Measurements from ENCODE around the gene FLNC.

Gene FLNC

DNA sequence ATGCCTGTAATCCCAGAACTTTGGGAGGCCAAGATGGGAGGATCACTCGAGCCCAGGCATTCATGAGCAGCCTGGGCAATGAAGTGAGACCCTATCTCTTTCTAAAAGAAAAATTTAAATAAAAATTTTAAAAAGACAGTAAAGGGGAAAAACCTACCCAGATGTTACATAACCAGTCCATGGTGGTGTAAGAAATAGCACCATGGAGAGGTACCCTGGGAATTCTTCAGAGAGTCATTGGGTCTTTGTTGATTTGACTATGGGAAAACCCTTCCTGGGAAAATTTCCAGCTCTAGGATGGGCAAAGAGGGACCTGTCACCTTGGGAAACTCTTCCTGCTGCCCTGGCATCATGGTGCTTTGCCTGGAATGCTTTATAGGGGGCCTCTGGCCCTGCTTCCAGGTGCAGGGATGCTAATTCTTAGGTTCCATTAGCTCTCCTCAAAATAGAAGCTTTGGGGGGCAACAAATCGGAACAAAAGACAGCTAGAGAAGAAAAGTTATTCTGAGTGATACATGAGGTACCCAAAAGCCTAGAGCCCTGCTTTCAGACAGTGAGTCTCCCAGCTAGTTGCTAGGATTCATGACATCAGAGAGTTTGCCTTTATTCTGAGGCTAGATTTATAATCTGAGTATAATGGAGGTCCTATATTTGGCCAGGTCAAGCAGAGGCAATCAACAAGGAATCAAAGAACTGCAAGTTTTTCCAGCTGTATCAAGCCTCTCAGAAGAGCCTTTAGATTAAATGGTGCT lies 28.4 kb upstream of the FLNC start:
- DNase-seq: no peak

DNA sequence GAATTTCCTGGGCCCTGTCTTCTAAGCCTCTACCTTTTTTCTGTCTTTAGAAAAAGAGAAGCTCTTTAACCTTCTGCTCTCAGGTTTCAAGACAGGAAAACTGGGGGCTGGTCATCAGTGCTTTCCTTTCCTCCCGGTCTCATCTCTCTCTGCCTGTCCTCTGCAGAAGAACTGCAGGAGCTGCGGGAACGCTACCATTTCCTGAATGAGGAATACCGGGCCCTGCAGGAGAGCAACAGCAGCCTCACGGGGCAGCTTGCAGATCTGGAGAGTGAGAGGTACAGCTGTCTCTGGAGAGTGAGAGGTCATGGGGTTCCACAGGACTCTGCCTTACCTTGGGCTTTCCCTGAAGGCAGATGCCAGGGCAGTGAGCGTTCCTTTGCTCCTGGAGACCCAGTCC lies 25.7 kb upstream of the FLNC start:
- no peak for DNase-seq

DNA sequence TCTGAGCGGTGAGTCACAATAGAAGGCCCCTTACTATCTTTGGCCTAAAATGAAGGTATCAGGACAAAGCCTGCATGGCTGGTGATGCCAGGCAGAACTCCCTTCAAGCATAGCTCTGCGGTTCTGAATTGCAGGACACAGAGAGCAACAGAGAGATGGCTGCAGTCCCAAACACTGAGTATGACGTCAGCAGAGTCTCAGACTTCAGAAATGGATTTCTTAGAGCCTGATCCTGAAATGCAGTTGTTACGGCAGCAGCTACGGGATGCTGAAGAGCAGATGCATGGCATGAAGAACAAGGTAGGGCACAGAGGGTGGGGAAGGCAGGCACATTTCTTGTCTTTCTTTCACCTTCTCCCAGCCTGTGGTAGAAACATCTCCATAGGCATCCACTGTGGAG lies 25.0 kb upstream of the FLNC start:
- no peak for DNase-seq

DNA sequence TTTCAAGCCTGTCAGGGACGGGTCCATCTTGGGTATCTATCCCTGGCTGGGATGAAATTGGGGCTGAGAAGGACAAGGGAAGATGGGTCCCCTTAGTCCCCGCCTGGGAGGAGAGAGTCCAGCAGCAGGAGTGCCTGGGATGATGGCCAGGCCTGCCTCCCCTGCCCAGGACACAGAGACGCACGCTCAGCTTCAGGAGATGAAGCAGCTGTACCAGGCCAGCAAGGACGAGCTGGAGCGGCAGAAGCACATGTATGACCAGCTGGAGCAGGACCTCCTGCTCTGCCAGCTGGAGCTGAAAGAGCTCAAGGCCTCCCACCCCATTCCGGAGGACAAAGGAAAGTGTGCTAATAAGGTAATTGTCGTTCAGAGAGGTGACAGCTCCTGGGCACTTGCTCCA lies 23.0 kb upstream of the FLNC start:
- DNase-seq: no peak

DNA sequence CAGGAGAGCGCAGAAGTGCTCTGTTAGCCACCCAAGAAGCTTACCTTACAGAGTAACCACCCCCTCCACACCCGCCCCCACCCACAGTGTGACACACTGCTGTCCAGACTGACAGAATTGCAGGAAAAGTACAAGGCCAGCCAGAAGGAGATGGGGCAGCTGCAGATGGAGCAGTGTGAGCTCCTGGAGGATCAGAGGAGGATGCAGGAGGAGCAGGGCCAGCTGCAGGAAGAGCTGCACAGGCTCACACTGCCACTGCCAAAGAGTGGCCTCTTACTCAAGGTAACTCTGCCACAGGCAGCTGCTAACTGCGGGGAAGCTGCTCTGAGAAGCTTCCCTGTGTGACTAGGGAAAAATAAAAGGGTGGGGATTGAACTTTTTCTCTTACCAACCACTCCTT lies 20.8 kb upstream of the FLNC start:
- DNase-seq: no peak

DNA sequence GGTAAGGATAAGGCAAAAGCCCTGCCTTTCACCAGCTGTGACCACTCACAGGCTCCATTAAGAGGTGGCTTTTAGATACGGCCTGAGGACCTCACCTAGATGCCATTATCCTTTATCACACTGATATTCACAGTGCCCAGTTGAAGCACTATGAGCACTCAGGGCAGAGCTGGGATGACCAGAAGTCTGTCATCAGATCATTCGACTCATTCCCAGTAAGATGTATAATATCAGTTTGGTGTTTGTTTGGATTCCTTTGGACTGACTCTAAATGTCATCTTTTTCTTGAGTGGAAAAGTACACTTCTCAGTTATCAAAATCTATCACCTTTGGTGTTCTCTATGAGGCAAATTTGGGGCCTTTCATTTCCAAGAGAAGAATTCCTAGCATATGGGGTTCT lies 19.7 kb upstream of the FLNC start:
- DNase-seq: no peak

DNA sequence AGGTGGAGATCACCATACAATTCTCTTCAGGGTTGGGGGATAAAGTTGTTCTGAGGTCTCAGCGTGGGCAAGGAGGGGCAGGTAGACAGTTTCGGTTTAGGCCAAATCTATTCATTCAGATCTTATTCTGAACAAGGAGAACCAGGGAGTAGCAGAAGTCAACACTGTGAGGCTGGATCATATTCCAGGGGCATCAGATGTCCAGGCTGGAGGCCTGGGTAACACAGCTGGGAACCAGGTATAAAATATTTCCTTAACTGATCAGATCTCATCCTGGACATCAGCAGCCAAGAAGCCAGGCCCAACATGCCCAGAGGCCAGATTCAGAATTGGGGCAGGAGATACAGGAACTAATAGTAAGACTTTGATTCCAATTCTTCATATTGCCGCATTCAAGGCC lies 19.2 kb upstream of the FLNC start:
- no peak for DNase-seq

DNA sequence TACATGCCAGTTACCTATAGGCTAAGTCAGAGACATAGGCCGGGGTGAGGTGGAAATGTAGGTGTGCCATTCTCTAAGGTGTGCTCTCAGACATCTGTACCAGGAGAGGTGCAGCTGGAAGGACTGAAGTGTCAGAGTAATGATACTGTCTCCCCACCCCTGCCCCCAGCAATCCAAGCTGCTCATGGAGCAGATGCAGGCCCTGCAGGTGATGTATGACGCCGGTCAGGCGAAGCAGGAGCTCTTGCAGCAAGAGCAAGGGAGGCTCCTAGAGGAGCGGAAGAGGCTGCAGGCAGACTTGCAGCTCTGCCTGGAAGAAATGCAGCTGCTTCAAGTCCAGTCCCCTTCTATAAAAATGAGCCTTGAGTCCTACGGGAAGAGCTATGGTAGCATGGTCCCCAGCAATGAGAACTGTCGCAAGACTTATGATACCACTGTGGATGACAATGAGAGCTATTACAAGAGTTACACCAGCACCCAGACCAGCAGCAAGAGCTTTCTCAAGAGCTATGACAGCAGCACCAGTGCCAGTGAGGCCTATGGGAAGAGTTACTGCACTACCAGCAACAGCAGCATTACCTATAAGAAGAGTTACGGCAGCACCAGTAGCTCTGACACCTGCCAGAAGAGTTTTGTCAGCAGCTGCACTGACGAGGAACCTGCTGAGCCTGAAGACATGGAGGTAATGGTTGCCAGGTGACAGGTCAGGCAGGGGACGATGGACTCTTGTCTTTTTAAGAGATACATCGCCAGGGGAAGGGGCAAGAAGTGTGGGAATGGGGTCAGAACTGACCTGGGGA lies 18.4 kb upstream of the FLNC start:
- no peak for DNase-seq

DNA sequence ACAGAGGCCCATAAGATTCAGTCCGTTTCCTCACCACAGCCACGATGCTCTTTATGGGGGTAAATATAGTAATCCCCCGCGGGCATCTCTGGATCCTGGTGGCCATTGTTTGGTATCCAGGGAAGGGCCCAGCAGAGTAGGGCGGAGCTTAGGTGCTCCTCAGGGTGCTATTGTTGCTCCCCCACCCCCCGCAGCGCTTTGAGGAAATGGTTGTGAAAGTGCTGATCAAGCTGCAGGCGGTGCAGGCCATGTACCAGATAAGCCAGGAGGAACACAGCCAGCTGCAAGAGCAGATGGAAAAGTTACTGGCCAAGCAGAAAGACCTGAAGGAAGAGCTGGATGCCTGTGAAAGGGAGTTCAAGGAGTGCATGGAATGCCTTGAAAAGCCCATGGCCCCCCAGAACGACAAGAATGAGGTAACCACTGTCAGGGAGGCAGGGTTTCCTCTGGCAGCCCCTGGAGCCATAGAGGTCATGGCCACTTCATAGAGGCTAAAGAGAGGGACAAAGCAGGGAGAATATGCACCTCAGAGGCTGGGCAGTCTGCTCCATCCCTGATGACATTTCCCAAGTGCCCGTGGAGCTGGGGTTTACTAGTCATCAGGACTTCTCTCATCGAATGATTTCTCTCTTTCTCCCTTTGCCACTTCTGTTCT lies 17.6 kb upstream of the FLNC start:
- DNase-seq: no peak

DNA sequence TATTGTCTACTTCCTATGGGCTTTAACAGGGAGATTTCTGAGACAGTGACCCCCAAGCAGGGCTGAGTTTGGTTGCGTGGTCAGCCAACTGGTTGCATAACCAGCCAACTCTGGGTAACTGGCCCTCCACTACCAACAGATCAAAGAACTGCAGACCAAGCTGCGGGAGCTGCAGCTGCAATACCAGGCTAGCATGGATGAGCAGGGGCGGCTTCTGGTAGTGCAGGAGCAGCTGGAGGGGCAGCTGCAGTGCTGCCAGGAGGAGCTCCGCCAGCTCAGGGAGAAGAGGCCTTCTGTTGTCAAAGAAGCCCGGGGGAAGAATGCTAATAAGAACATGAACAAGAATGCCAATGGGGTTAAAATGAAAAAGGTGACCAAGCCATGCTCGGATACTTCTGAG lies 15.7 kb upstream of the FLNC start:
- DNase-seq: no peak

DNA sequence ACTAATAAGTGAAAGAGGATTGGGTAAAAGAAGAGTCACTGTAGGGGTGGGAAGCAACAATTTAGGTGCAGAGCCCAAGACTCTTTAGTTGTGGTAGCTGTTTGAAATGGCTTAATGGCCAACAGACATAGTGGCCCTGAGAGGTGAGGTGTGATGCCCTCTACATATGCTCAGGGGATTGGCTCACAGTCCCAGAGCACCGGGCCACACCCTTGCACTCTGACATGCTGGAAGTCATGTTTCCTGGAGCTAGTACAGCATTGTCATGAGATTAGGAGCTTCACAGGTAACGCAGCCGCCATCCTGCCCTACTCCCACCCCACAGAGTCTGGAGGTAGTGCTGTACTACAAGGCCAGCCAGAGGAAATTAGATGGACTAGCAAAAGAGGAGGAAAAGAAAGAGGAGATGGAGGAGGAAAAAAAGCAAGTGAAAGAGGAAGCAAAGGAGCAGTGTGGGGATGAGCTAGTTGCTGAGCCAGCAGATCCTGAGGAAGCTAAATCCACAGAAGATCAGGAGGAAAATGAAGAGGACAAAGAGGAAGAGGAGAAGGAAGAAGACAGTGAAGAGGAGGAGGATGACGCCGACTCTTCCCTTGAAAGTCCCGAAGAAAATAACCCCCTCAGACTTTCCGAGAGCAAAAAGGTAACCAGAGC lies 14.8 kb upstream of the FLNC start:
- no peak for DNase-seq

DNA sequence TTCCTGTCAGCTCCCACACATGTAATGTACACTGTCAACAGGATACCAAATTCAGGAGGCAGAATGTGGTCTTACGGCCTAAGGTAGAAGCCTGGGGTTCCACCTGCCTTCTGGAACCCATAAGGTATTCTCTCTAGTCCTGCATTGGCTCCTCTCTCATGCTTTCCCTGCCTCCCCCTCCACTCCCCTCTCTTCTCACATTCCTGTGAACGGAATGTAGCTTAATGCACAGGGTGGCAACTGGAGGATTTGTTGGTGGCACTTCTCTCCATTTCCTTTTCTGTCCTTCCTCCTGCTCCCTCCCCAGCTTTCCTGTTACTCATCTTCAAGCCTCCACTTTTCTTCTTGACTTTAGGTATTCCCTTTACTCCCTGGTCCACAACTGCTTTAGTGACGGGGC lies 11.5 kb upstream of the FLNC start:
- no peak for DNase-seq

DNA sequence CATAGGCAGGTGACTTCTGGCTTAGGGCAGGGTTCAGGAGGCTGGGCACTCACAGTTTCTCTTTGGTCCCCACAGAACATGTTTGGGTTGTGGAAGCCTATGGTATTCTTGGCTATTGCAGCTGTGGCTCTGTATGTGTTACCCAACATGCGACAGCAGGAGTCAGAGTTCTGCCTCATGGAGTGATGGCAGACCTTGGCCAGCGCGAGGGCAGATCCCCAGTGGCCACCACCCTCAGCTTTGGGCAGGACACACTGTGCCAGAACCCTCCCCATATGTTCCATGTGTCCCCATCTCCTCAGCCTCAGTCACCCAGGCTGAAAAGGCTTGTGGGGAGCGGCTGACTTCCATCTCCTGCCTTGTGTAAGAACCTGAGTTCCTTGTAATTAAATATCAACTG lies 8.5 kb upstream of the FLNC start:
- no peak for DNase-seq

DNA sequence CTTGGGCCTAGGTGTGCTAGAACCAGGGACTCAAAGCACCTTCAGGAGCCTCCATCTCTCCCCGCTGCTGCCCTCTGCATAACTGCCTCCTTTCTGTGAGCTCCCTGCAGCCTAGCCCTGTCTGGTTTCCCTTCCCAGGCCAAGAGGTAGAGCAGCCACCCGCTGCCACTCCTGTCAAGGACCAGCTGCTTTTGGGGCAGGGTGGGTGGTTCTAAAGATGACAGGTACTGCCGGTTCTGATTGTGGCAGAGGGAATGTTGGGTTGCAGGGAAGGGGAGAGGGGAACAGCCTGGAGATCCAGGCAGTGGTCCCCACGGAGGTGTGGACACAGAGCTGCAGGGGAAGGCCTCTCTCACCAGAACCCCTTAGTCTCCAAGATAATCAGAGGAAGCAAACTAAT lies 3.7 kb upstream of the FLNC start:
- no peak for DNase-seq

DNA sequence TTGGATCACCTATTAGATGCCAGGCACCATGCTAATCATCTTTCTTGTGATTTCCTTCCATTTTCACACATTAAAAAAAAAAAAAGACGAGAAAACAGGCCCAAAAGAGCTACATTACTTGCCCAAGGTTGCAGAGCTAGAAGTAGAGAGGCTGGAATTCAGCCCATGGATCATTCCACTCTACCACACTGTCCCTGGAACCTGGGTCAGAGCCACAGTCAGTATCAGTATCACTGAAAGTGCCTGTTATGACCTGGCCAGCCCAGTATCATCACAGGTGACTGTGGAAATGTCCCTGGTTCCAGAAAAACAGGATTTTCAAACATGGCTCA lies 3.3 kb upstream of the FLNC start:
- DNase-seq: no peak

DNA sequence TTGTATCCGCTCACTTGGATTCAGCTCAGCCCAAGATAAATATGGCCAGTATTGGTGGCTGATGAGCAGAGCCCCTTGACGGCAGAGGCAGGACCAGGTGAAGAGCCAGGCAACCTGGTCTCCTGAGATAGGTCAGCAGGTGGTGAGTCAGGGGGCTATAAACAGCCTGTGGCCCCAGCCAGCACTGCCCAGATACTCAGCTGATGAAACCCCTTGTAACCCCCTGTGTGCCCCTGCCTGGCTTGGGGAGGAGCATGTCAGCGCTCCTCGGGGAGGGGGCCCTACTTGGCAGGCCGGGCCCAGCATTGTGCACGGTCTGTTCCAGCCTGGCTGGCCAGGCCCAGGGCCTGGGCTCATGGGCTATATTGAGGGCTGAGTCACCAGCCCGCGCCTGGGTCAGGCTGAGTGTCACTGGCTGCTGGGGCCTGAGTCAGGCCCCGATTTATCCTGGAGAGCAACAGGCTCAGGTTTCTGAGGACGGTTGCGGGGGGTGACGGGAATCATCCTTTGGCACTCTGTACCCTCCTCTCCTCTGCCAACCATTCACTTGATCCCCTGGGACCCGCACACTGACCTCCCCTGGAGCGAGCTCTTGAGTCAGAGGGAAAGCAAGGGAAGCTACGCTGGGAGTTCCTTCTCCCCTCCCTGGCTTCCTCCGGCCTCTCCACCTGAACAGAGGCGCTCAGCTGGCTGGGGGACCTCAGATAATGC lies 2.8 kb upstream of the FLNC start:
- no peak for DNase-seq

DNA sequence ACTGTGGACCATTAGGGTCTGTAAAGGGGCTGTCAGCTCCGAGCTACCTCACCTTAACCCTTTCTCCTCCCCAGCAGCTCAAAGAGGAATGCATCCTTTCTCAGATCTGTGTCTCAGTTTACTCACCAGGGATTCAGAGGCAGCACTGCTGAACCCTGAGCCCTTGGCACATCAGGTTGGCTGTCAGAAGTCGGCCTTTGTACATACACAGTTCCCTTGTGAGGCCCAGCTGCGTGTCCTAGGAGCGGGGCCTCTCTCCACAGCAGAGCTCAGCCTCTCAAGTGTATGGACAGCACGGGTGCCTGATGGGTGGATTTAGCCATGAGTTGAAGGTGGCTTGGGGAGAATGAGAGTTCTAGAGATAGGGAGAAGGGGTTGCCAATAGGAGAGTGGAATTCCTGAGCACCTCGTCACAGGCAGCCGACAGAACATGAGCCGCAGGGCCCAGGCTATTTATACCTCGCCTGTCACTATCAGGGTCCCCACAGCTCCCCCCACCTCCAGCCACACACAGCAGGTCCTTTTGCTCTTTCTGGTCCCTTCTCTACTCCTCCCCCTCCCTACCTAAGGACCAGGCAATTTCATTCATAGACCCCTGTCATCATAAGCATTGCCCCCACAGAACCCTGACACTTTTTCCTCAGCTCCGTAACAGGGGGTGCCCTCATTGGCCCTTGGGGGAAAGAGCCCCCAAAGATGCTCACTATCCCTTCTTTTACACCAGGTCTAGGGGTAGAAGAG lies 2.1 kb upstream of the FLNC start:
- no peak for DNase-seq

DNA sequence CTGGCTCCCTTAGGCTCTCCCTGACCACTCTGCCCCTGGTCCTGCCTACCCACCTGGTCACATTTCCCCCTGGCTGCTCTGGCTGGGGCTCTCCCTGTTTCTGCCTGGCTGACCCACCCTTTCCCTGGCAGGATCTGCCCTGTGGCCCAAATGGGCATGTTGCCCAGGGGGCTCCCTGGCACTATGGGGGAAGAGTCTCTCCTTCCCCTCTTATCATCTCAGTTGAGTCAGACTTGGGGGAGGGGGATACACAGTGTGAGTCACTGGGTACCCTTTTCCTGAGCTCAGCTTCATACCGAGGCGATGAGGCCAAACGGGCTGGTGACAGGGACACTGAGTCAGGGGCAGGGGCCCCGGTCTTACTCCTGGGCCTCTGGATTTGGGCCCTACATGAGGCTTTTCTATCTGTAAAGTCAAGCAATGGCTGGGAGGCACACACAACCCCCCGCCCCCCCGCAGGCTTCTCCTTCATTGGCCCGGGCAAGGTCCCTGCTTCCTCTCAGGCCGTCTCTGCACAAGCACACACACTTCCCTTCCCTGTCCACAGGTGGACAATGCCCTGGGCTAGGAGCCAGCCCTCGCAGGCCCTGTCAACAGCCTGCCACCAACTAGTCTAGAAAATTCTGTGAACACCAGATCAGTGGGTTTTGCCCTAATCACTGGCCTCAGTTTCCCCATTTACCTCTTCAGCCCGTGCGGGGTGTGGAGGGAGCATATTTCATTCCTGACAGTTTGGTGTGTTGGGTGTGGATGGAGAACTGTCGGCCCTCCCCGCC lies 627 bp upstream of the FLNC start:
- DNase-seq: no peak

DNA sequence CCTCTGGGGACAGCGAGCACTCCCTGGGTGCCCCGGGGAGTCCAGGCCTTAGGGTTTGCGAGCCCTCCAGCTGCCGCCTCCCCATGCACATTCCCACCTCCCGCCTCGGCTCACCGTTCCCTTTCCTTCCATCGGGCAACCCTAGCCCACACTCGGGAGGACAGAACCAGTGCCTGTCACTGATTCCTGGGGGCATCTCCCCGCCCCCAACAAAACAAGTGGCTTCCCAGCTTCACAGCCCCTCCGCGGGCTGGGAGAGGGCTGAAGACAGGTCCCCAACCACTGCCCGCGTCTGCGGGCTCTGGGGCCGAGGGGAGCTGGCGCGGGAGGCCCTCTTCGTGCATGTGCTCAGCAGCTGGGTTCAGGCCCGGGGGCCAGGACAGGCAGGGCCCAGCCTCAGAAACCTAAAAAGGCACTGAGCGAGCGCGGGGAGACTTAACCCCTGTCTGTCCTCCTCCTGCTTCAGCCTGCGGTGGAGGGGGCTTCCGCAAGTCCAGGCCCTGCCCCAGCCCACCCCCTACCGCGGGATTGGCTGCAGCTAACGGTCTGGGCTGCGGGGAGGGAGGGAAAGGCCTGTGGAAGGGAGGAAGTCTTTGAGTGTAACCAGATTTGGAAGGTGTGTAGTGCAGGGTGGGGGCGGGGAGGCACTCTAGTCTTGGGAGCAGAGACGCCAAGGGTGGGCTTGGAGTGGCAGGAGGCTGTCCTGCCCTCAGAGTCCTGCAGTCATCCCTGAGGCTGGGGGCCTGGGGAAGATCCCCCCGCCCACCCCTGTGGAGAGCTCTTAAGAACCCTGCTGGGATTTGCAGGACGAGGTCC lies 1.2 kb downstream of the FLNC start:
- peak; percentile 25 for DNase-seq

DNA sequence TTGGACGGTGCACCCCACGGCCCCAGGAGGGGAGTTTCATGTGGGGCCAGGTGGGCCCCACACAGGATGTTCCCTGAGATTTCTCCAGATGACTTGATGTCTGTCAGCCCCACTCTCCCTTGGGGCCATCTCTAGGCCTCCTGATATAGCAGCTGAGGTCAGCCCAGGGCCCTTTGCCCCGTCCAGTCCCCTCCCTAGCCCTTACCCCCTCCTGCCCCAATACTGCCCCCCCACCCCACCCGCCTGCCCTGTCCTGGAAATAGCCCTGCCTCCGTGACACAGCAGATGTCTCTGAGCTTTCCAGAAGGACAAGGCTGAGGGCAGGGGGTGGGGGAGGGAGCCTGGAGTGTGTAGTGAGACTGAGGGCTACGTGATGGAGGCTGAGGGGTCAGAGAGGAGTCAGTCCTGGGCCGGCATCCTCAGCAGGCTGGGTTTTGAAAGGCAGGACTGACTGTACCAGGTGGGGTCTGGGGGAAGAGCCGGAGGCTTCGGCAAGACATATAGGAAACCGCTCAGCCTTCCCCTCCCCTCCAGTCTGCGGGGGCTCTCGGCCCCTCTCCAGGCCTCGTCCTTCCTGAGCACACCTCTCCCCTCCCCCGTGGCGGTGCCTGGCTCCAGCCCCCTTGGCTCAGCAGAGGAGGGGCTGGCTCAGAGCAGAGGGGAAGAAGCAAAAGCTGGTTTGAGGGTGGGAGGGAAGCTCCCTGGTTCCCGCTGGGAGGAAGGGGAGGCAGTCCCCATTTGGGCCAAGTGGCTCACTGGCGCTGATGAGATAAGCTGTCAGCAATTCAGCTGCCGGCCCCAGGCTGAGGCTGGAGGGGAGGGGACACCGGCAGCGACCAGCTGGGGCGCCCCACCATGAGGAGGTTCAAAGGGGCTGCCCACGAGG lies 2.0 kb downstream of the FLNC start:
- peak; percentile 41 for DNase-seq

All from NCI-H524 treated with DMSO at 0.1 percent for 48 hours (cell line).